Thoracic aorta (tissue), 2 donors: Measurements from ENCODE around the gene POFUT2. TPM values are rescaled to one million over a fixed set of nuclear protein-coding genes. Genes with fewer than 3 reads are reported as not detected.

Experiments
- ATAC-seq: fragments of 150-250 bp; one replicate; pipeline ENCODE4 v1.8.0; 2017; ENCODE audit warnings: low read depth; ENCODE audit not compliant: insufficient number of reproducible peaks, low FRiP score
- DNase-seq: peaks from one replicate; pipeline ENCODE4 v3.0.0-alpha.2; 2020; ENCODE audit warnings: low spot score
- H3K27ac ChIP-seq, 2 donors: fragments of 200-600 bp; sonication (generic); 1 replicate in 1 of 2; 2 replicates in 1 of 2; pipeline ENCODE4 v1.5.1; 2016; ENCODE audit warnings: mild to moderate bottlenecking in 2 of 2, moderate library complexity in 2 of 2
- H3K27me3 ChIP-seq: fragments of 200-600 bp; sonication (generic); replicated peaks from 2 replicates; pipeline ENCODE4 v1.6.0; 2016; ENCODE audit warnings: mild to moderate bottlenecking; ENCODE audit not compliant: insufficient read depth
- H3K36me3 ChIP-seq: fragments of 200-600 bp; sonication (generic); one replicate; pipeline ENCODE4 v1.5.1; 2016
- H3K4me1 ChIP-seq, 2 donors: fragments of 200-600 bp; sonication (generic); 1 replicate in 1 of 2; 2 replicates in 1 of 2; pipeline versions ENCODE4 v1.5.1 to v1.6.0; 2016; ENCODE audit warnings: low read depth in 2 of 2, mild to moderate bottlenecking in 1 of 2; ENCODE audit not compliant: control insufficient read depth in 1 of 2
- H3K4me3 ChIP-seq: fragments of 200-600 bp; sonication (generic); 2 replicates; pipeline ENCODE4 v1.5.1; 2016; ENCODE audit warnings: mild to moderate bottlenecking
- H3K9me3 ChIP-seq: fragments of 200-600 bp; sonication (generic); 2 replicates; pipeline ENCODE4 v1.5.1; 2016
- CTCF ChIP-seq: fragments of 200-600 bp; sonication (generic); IDR thresholded peaks from one replicate; pipeline ENCODE4 v1.5.1; 2019; ENCODE audit warnings: antibody characterized with exemption
- total RNA-seq, 2 donors: library from RNA; depleted of rRNA; stranded (reverse); fragments of >200 nt; gene quantifications; one replicate each; pipeline versions ENCODE4 v1.1.0 to v1.2.3, GENCODE V29; 2016

Gene POFUT2
- total RNA-seq, 2 donors from 2014 or later: 70.8 to 87.3 TPM

DNA sequence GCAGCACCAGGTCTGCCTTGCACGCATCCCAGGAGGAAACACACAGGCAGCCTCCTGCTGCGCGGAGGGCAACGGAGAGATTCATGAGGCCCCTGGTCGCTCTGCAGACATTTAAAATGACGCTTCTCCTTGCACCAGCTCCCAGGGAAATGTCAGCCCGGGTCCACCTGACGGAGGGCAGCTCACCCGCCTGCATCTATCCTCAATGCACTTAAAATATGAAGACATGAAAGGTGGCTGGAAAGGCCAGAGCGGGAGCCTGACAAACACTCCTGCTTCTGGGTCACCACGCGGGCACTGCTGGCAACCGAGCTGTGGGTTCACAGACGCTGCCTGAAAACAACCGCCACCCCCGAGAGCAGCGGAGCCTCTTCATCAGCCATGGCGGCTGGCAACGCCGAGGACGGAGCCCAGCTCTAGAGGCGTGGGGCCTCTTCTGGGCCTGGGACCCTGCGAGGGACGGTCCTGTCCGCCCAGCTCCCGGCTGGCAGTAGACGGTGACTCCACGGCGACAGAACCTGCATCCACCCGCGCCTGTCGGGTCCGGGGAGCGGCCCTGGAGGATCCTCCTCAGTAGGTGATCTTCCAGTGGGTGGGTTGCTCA is 22.7 kb downstream of the POFUT2 start:
- no peak for TF ChIP-seq CTCF
- peaks cover 0 to 2% of the 10 kb centered on the region in 2 donors for H3K4me1 ChIP-seq
- H3K9me3 ChIP-seq: no peaks in the 10 kb centered on the region
- no peak overlapping the region for H3K4me3 ChIP-seq
- DNase-seq (no peak), ATAC-seq (no peak)
- no peaks in the 10 kb centered on the region for H3K27me3 ChIP-seq
- H3K36me3 ChIP-seq: peaks cover 57% of the 10 kb centered on the region
- H3K27ac ChIP-seq: no peak overlapping the region

DNA sequence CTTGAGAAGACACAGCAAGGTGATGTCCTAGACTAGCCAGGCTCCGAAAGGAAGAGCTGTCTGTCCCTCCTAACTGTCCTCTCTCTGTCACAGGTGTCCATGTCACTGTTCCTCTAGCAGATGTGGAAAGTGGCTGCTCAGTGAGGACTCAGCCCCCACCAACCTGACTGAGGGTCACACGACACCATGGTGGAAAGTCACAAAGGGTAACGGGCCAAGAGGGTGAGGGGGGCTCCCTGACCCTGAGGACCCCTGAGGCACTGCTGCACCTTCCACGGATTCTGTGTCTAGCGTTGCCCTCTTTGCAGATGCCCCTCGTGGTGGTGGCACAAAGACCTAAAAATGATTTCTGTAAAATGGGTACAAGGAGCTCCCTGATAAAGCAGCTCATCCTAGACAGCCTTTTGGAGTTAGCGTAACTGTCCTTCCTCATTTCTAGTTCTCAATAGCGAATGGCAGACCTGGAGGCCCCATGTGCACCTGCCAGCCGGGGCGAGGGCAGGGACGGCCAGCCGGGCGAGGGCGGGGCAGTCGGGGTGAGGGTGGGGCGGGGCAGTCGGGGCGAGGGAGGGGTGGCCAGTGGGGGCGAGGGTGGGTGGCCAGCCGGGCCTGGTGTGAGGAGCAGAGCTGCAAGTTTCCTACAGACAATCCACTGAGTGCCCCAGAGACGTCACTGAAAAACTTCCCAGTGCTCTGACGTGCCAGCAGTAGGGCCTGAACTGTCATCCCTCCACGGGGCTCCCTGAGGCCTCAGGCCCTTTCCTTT is 23.4 kb downstream of the POFUT2 start:
- Histone ChIP-seq H3K9me3 (no peaks in the 10 kb centered on the region), H3K4me3 (no peak overlapping the region), H3K27ac (no peak overlapping the region), H3K4me1 (peaks cover 0 to 9% of the 10 kb centered on the region in 2 donors), H3K36me3 (peaks cover 52% of the 10 kb centered on the region), H3K27me3 (no peaks in the 10 kb centered on the region)
- no peak for TF ChIP-seq CTCF
- DNase-seq (no peak), ATAC-seq (no peak)

GRCh38 chr21:45263534-45263933 is 24.2 kb downstream of the POFUT2 start:
- no peaks in the 10 kb centered on the region for H3K9me3 ChIP-seq
- peaks cover 0 to 14% of the 10 kb centered on the region in 2 donors for H3K4me1 ChIP-seq
- peaks cover 52% of the 10 kb centered on the region for H3K36me3 ChIP-seq
- H3K27me3 ChIP-seq: no peaks in the 10 kb centered on the region
- H3K27ac ChIP-seq: no peak overlapping the region
- ATAC-seq: no peak
- H3K4me3 ChIP-seq: no peak overlapping the region
- DNase-seq: no peak
- TF ChIP-seq CTCF: no peak

DNA sequence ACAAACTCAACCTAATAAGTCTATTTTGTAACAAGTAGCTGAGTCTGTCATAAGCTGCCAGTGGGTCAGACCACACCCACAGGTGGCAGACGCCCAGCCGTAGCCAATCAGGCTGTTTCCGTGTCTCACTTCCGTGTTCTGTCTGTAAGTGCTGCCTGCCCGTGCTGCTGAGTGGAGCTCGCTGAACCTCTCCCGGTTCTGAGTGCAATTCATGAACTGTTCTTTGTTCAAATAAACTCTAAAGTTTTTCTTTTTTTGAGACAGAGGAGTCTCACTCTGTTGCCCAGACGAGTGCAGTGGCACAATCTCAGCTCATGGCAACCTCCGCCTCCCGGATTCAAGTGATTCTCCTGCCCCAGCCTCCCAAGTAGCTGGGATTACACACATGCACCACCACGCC is 25.1 kb downstream of the POFUT2 start:
- Histone ChIP-seq H3K4me3 (no peak overlapping the region), H3K27ac (no peak overlapping the region), H3K4me1 (peaks cover 0 to 14% of the 10 kb centered on the region in 2 donors), H3K27me3 (no peaks in the 10 kb centered on the region), H3K9me3 (no peaks in the 10 kb centered on the region), H3K36me3 (peaks cover 48% of the 10 kb centered on the region)
- no peak for TF ChIP-seq CTCF
- no peak for ATAC-seq
- DNase-seq: no peak

- H3K36me3 ChIP-seq: peaks cover 43% of the 10 kb centered on the region
- H3K4me1 ChIP-seq: peaks cover 0 to 14% of the 10 kb centered on the region in 2 donors
- H3K27ac ChIP-seq: no peak overlapping the region
- no peak for TF ChIP-seq CTCF
- no peaks in the 10 kb centered on the region for H3K9me3 ChIP-seq
- H3K4me3 ChIP-seq: no peak overlapping the region
- DNase-seq (no peak), ATAC-seq (no peak)
- no peaks in the 10 kb centered on the region for H3K27me3 ChIP-seq
Observed at GRCh38 chr21:45262041-45262581, 25.6 kb downstream of the POFUT2 start.
